Mucosa of descending colon (tissue), 3 donors: ENCODE measurements around the gene HSBP1. TPM values are rescaled to one million over a fixed set of nuclear protein-coding genes. Genes with fewer than 3 reads are reported as not detected.

Source experiments
- ATAC-seq: fragments of 200-7000 bp; cut with Tn5 transposase; one replicate; pipeline ENCODE4 v1.9.1; 2020; ENCODE audit warnings: mild to moderate bottlenecking, moderate library complexity
- DNase-seq, 3 donors: peaks; one replicate each; pipeline ENCODE4 v3.0.0-alpha.2; 2020
- H3K36me3 ChIP-seq: fragments of 200-600 bp; one replicate; pipeline ENCODE4 v1.8.0; 2021; ENCODE audit warnings: low read depth, mild to moderate bottlenecking
- H3K4me1 ChIP-seq: fragments of 200-600 bp; one replicate; pipeline ENCODE4 v1.8.0; 2021; ENCODE audit warnings: low read depth, mild to moderate bottlenecking
- H3K4me3 ChIP-seq: fragments of 200-600 bp; one replicate; pipeline ENCODE4 v1.8.0; 2021; ENCODE audit warnings: mild to moderate bottlenecking
- H3K9me3 ChIP-seq: fragments of 200-600 bp; one replicate; pipeline ENCODE4 v1.8.0; 2021; ENCODE audit warnings: mild to moderate bottlenecking
- intact Hi-C, 2 donors: fragments of 100-400 bp; cut with DNase I in 1 of 2; cut with micrococcal nuclease in 1 of 2; formaldehyde crosslinking; loops; one replicate each; pipeline versions ENCODE4 v1.11.0 to v1.11.1; 2022; cut with DNase I, micrococcal nuclease
- total RNA-seq, 3 donors: library from RNA; stranded (reverse); fragmentation: NEBNext Ultra II Directional in 2 of 3; extraction: Animal tissue kit (Norgen Biotek cat#: 25700) in 2 of 3; gene quantifications; one replicate each; pipeline versions ENCODE4 v1.2.1 to v1.2.4, GENCODE V29; 2021 to 2023
- TF ChIP-seq, protein P1 (sequence below): fragments of 200-600 bp; IDR thresholded peaks from one replicate; pipeline ENCODE4 v1.8.0; 2022; ENCODE audit warnings: antibody characterized with exemption, mild to moderate bottlenecking
- donor health status: DM: no; HTN: no; CAD: no; lungs with moderate emphysema.
- donor health status: DM: no; HTN: no; CAD: no.
- donor health status: DM: no; HTN: yes; CAD: no.

The HSBP1 gene
- total RNA-seq, 3 donors from 2014 or later = 76.9 to 89.2 (median 78.9) TPM

DNA sequence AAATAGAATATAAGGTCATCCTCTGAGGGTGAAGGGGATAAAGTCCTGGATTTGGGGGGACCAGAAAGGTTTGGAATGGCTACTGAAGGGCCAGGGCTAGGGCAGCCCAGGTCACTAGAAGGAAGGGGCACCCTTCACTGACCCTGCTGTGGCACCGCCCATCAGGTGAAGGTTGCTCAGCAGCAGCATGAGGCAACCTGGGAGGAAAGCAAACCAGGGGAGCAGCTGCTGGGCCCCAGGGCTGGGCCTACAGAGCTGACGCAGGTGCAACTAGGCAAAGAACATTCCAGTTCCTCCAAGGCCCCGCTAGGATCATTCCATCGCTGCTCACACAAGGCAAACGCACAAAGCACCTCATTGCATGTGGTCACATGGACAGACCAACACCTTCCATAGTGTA, 3.4 kb upstream of the HSBP1 start:
- H3K36me3 ChIP-seq = no peaks in the 10 kb centered on the region
- no peak for ATAC-seq
- no peak for DNase-seq
- intact Hi-C loops = no loop called here
- H3K9me3 ChIP-seq = no peaks in the 10 kb centered on the region
- TF ChIP-seq, protein P1, sequence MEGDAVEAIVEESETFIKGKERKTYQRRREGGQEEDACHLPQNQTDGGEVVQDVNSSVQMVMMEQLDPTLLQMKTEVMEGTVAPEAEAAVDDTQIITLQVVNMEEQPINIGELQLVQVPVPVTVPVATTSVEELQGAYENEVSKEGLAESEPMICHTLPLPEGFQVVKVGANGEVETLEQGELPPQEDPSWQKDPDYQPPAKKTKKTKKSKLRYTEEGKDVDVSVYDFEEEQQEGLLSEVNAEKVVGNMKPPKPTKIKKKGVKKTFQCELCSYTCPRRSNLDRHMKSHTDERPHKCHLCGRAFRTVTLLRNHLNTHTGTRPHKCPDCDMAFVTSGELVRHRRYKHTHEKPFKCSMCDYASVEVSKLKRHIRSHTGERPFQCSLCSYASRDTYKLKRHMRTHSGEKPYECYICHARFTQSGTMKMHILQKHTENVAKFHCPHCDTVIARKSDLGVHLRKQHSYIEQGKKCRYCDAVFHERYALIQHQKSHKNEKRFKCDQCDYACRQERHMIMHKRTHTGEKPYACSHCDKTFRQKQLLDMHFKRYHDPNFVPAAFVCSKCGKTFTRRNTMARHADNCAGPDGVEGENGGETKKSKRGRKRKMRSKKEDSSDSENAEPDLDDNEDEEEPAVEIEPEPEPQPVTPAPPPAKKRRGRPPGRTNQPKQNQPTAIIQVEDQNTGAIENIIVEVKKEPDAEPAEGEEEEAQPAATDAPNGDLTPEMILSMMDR = no peak
- H3K4me1 ChIP-seq = peaks cover 9% of the 10 kb centered on the region
- no peak overlapping the region for H3K4me3 ChIP-seq

DNA sequence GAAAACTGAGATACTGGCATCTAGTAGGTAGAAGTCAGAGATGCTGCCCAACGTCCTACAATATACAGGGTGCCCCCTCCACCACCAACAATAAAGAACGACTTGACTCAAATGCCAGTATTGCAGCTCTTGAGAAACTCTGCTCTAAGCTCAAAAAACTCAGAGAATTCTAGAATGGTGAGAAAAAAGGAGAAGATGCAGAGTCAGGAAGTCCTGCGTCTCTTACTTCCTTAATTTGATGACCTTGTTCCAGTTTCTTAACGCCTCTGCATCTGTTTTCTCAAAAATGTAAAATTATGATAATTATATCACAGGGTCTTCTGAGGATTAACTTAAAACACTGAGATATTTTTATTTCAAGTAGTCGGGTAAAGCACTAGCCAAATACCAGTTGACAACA, 1.7 kb upstream of the HSBP1 start:
- Histone ChIP-seq H3K9me3 (no peaks in the 10 kb centered on the region), H3K4me1 (peaks cover 9% of the 10 kb centered on the region), H3K4me3 (no peak overlapping the region), H3K36me3 (no peaks in the 10 kb centered on the region)
- TF ChIP-seq, protein P1 = no peak
- DNase-seq (no peak), ATAC-seq (no peak)
- intact Hi-C loops = no loop called here

DNA sequence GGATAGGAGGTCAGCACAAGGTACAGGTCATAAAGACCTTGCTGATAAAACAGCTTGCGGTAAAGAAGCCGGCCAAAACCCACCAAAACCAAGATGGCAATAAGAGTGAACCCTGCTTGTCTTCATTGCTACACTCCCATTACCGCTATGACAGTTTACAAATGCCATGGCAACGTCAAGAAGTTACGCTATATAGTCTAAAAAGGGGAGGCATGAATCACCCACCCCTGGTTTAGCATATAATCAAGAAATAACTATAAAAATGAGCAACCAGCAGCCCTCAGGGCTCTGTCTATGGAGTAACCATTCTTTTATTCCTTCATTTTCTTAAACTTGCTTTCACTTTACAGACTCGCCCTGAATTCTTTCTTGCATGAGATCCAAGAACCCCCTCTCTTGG, 1.0 kb upstream of the HSBP1 start:
- no peak overlapping the region for H3K4me3 ChIP-seq
- TF ChIP-seq, protein P1 = no peak
- intact Hi-C loops = no loop called here
- ATAC-seq = no peak
- no peak for DNase-seq
- peaks cover 9% of the 10 kb centered on the region for H3K4me1 ChIP-seq
- no peaks in the 10 kb centered on the region for H3K36me3 ChIP-seq
- no peaks in the 10 kb centered on the region for H3K9me3 ChIP-seq

DNA sequence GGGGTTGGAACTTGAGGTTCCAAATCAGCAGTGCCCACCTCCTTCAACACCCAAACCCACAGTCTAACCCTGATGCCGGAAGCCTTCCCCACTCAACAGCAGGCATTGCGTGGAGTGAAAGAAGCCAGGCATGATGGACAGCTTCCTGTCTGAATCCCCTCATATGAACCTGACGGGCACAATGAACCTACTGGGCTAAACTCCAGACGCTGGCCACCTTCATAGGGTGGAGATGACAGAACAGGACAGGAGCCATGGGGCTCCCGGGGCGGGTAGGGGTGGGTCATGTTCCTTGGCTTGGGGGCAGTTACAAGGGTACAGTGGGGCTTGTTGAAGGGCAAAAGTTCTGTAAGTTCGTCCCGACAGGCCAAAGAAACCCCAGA, 460 bp upstream of the HSBP1 start:
- ATAC-seq (no peak), DNase-seq (no peak)
- TF ChIP-seq, protein P1 = no peak
- Histone ChIP-seq H3K9me3 (no peaks in the 10 kb centered on the region), H3K4me3 (no peak overlapping the region), H3K36me3 (no peaks in the 10 kb centered on the region), H3K4me1 (peaks cover 9% of the 10 kb centered on the region)
- intact Hi-C loops = no loop called here

DNA sequence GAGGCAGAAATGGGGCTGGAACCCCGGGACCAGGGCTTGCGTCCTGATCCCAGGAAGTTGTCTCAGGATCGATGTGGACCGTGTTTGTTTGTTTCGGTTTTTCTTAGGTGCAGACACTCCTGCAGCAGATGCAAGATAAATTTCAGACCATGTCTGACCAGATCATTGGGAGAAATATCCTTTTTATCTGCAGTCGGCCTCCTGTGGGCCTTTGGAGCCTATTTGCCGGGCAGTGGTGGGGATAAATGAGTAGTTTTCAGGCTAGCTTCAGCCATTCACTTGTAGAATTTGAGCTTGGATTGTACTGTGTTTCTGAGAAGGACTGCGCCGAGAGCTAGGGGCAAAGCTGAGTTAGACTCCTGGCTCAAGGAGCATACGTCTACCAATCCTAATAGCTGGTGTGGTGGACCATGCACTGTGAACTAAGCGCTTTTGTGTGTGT, 816 bp downstream of the HSBP1 start:
- no peaks in the 10 kb centered on the region for H3K9me3 ChIP-seq
- no peaks in the 10 kb centered on the region for H3K36me3 ChIP-seq
- no peak for ATAC-seq
- no peak for DNase-seq
- intact Hi-C loops = no loop called here
- TF ChIP-seq, protein P1 = no peak
- H3K4me1 ChIP-seq = peaks cover 9% of the 10 kb centered on the region
- peak overlapping the region; percentile 90 for H3K4me3 ChIP-seq

DNA sequence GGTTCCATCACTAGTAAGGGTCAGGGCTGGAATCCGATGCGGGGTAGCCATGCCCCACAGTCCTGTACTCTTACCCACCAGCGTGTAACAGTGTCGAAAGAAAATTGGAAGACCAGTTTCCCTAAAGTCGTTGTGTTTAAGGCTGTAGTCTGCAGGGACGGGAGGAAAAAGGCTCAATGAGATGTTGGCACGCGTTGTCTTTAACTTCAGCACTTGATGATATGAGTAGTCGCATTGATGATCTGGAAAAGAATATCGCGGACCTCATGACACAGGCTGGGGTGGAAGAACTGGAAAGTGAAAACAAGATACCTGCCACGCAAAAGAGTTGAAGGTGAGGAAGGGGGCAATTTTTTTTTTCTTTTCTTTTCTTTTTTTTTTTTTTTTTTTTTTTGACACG, 1.3 kb downstream of the HSBP1 start:
- DNase-seq (no peak), ATAC-seq (no peak)
- Histone ChIP-seq H3K4me1 (peaks cover 9% of the 10 kb centered on the region), H3K36me3 (no peaks in the 10 kb centered on the region), H3K4me3 (no peak overlapping the region), H3K9me3 (no peaks in the 10 kb centered on the region)
- intact Hi-C loops = no loop called here
- TF ChIP-seq, protein P1 = no peak
